ENCODE data around the gene MID1. TPM values are rescaled to one million over a fixed set of nuclear protein-coding genes. Genes with fewer than 3 reads are reported as not detected.

Gene MID1
- total RNA-seq, 2 donors from 2014 or later, result 8.0 to 9.6 TPM

- H3K36me3 ChIP-seq, result no peaks in the 10 kb centered on the region
- H3K27ac ChIP-seq, result no peak overlapping the region
- TF ChIP-seq, protein P1, sequence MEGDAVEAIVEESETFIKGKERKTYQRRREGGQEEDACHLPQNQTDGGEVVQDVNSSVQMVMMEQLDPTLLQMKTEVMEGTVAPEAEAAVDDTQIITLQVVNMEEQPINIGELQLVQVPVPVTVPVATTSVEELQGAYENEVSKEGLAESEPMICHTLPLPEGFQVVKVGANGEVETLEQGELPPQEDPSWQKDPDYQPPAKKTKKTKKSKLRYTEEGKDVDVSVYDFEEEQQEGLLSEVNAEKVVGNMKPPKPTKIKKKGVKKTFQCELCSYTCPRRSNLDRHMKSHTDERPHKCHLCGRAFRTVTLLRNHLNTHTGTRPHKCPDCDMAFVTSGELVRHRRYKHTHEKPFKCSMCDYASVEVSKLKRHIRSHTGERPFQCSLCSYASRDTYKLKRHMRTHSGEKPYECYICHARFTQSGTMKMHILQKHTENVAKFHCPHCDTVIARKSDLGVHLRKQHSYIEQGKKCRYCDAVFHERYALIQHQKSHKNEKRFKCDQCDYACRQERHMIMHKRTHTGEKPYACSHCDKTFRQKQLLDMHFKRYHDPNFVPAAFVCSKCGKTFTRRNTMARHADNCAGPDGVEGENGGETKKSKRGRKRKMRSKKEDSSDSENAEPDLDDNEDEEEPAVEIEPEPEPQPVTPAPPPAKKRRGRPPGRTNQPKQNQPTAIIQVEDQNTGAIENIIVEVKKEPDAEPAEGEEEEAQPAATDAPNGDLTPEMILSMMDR (IDR thresholded peaks at IDR 0.05), result no peak
- H3K4me3 ChIP-seq, result no peak overlapping the region
- no peak for DNase-seq (ENCODE audit: low spot score)
- no peaks in the 10 kb centered on the region for H3K4me1 ChIP-seq
- no peaks in the 10 kb centered on the region for H3K9me3 ChIP-seq
- H3K27me3 ChIP-seq, result no peaks in the 10 kb centered on the region
These were observed 223.0 kb downstream of the MID1 start for GRCh38 chrX:10397349-10397748.

GRCh38 chrX:10395643-10396042, 224.7 kb downstream of the MID1 start:
- TF ChIP-seq, protein P1 (IDR thresholded peaks at IDR 0.05), result no peak

More at GRCh38 chrX:10395643-10396042, 224.7 kb downstream of the MID1 start:
- Histone ChIP-seq H3K4me3 (no peak overlapping the region), H3K27me3 (no peaks in the 10 kb centered on the region), H3K36me3 (no peaks in the 10 kb centered on the region), H3K9me3 (no peaks in the 10 kb centered on the region), H3K27ac (no peak overlapping the region), H3K4me1 (no peaks in the 10 kb centered on the region)
- no peak for DNase-seq (ENCODE audit: low spot score)
